NCI-H1930 (cell line): ENCODE measurements around the gene STC2.
"Not testable (repeated sequence)": the region's sequence is repeated elsewhere in the genome, so short reads cannot be mapped to it uniquely, and the experiment has no call there.

ENCODE experiments used
- DNase-seq, 2 experiments: peaks; one replicate each; lab custom pipeline; 2025; lab: John Stamatoyannopoulos, UW

Gene STC2

DNA sequence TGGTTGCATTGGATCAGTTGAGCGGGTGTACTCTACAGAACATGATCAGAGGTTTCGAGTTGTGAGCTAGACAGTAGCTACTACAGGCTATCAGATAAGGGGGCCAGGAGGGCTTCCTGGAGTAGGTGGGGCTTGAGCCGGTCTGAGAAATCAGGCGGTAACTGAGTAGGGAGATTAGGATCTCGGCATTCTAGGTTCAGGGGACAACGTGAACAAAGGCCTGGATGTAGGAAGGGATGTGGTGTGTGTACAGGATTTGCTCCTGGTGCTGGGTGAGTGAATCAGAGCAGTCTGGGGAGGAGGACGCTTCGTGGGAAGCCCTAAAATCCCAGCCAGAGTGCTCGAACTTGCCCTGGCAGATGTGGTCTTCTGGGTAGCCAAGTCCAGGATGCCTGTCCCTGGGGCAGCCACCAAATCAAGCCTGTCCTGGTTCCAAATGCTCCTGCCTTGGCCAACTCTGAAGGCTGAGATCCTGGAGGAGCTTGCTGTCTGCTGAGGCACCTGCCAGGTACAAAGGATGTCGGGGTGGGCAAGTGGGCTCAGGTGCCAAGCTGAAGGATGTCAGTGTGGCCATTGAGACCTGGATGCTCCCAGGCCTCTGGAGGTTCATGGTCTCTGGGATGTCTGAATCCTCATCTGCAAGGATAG, 33.4 kb downstream of the STC2 start:
- DNase-seq: no peak

DNA sequence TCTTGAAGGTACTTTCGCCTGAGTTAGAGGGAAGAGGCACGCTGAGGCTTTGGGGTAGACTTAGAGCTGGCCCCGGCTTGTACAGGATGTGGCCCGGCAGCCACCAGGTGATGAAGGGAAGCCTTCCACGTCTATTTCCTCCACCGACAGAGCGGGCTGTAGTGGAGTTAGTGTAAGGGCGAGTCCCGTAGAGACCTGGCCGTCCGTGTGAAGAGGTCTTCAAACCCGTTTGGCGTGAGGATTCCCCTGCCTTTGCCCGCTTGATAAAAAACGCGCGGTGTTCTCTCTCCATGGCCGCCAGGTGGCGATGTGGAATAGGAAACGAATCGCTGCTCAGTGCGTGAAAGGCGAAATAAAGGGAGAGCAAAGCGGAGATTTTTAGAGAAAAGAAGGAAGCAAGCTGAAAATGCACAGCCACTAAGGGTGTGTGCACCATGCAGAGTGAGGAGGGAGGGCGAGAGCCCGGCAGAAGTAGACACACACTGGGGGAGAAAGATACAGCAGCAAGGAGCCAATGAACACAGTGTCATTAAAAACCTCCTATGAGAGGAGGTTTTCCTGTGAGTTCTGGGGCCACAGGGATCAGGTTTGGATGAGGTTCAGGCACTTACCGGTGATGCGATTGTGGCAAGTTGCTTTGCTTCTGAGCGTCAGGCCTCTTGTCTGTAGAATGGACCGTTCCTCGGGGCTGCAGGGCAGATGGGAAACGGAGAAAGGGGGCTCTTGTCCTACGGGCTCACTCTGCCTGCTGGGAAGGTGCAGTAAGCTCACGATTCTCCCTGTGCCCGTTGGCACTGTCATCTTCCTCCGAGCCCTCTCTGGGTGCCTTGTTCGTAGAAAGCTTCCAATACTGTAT, 34.2 kb downstream of the STC2 start:
- peak; percentile 20 to 54 for DNase-seq

DNA sequence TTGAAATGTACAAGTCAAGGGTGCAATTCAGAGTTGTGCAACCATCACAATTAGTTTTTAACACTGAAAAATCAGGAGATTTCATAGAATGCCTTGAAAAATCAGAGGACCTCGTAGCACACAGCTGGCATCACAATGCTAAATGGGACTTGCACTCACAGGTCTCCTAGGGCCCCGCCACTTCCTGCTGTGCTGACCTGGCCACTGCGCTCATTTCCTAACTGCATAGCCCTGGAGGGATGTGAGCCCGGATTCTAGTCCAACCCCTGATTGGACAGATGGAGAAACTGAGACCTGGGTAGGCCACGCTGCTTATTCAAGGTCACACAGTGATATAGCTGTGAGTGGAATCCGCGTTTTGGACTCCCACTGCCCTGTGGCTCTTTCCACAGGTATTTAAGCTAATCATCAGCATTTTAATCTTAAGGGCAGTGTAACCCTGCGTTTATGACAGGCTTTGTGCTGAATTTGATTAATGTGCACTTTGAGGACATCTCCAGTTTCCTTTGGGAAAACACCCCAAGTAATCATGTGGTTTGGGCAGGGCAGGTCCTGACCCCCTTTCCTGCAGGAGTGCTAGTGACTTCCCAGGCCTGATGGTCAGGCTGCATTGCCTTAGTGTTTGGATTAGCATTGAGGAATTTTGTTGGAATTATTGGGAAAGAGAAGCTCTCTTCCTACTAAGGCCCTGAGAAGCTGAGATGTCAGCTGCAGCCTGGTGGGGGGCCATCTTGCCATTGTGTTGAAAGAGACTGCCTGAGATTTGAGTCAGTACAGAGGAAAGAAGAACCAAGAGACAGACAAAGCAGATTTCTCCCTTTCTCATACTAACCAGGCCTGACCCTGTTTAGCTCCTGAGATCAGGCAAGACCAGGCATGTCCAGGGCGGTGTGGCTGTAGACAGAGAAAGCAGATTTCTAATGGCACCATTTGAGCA, 36.2 kb downstream of the STC2 start:
- DNase-seq: no peak

DNA sequence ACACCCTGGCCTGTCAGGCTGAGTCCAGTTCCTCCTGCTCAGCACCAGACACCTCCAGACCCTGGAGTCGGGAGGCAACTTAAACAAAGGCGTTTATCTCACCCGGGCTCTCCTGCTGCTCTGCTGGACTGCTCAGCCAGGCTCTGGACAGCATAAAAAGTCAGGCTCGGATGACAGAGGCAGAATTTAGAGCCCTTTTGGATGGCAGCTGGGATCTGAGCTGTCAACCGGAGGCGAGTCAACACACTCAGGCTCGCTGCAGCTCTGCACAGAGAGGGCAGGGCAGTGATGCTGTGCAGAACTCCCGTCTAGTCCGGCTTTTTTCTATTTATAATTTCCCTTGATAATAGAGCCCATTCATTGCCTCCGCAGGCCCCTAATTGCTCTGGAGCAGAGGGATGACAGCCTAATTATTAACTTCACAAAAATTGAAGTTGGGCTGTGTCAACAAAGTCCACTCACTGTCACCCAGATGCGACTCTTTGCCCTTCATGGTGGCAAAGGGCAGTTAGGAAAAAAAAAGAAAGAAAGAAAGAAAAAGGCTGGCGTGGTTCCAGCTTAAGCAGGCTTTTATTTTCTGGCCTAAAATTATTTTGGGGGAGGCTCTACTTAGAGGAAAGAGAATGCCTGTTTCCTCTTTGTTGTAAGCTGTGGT, 37.6 kb downstream of the STC2 start:
- no peak for DNase-seq

DNA sequence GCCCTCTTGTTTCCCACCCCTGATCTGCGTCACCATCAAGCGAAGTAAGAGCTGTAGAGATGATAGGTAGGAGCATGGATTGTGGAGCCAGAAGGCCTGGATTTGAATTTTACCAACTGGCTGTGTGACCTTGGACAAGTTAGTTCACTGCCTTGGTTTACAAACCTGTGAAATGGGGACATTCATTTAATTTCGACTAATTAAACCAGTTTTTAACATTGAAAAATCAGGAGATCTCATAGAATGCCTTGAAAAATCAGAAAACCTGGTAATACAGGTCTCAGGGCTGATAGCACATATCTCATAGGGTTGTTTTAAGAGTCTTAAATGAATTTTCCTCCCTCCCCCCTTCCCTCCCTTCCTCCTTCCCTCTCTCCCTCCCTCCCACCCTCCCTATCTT, 38.8 kb downstream of the STC2 start:
- no peak for DNase-seq

DNA sequence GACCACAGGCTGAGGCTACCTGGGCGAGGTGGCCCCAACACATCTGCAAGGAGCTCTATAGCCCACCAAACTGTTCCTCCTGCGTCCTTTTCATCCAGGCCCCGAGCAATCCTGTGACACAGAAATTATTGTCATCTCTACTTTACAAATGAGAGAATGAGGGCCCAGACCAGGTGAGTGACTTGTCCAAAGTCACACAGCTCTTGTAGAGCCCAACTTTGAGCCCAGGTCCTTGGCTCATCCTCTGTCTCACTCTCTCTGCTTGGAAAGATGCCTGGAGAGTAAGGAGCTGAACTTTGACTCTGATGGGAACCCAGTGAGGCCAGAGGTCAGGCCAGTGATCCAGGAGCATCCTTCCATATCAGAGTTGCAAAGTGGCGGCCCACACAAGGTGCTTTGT, 39.6 kb downstream of the STC2 start:
- DNase-seq: no peak

DNA sequence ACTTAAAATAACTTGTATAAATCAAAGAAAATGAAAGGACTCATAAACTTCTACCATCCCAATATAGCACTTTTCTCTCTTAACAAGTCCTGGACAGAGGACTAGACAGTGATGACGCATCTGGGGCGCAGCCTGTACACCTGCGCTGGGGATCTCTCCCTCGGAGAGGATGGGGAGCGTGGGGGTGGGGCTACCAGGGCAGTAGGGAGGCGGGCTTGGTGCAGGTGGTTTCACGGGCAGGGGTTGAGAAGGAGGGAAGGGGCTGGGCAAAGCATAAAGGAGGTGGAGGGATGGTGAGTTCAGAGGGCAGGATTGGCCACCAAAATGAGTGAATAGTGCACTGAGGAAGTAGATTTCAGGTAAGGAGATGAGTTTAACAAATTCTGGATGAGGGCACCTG, 41.1 kb downstream of the STC2 start:
- no peak for DNase-seq

DNA sequence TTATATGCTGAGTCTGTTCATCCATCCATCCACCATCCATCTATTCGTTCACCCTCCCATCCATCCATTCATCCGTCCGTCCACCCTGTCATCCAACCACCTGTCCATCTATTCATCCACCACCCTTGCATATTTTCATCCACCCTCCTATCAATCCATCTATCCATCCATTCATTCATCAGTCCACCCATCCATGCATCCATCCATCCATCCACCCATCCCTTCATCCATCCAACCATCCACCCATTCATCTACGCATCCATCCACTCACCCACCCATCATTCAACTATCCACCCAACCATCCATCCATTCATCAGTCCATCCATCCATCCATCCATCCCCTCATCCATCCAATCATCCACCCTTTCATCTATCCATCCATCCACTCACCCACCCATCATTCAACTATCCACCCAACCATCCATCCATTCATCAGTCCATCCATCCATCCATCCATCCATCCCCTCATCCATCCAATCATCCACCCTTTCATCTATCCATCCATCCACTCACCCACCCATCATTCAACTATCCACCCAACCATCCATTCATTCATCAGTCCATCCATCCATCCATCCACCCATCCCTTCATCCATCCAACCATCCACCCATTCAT, 43.8 kb downstream of the STC2 start:
- DNase-seq: not testable (repeated sequence)

DNA sequence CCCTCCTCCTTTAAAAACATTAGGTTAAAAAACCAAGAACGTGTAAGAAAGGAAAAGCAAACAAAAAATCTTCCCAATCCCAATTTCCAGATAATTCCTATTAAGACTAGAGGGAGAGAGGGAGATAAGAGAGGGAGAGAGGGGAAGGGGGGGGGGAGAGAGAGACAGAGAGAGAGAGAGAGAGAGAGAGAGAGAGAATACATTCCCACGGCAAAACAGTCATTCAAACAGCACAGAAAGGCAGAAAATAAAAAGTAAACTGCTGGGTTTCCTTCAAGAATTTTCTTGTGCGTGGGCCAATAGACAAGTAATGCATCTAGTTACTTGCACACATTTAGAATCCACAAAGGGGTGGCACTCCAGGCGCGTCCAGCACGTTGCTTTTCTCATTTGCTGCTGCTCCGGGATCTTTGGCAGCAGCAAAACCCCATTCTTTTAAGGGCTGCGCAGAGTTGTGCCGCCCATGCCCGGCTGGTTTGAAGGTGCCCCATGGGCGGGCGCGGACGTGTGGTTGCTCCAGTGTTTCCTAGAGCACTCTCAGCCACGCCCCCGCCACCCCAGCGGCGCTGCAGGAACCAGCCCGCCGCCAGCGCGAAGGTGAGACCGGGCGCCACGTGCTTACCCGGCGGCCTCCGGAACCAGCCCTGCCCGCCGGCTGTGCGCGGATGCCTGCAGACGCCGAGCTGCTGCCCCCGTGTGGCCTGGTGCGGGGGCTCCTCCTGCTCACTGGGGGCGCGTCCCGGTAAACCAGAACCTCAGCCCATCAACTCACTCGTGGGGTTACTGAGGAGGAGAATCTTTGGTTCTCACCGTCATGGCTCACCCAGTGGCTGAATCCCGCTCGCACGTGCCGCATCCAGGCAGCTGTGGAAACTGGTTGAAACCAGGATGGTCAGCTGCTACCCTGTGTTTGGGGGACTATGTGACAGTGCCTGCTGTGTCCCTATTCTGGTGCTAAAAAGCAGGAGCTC, 44.6 kb downstream of the STC2 start:
- DNase-seq: peak; percentile 73

DNA sequence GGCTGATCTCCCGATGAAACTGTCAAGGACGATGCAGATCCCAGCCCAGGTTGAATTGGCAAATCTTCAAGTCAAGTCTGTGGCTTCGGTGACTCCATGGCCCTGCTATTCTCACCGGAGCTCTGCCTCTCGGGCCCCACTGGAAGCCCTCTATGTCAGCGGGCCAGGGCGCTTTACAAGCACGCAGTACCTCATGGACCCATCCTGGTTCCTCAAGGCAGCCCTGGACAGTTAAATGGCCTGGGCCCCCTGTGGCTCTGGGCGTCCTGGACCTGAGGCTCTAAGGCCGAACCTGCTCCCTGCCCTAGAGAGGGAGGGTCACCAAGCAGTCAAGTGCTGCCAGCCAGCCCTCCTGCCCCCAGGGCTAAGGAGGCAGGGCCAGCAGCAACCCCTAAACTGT, 45.3 kb downstream of the STC2 start:
- DNase-seq: no peak

DNA sequence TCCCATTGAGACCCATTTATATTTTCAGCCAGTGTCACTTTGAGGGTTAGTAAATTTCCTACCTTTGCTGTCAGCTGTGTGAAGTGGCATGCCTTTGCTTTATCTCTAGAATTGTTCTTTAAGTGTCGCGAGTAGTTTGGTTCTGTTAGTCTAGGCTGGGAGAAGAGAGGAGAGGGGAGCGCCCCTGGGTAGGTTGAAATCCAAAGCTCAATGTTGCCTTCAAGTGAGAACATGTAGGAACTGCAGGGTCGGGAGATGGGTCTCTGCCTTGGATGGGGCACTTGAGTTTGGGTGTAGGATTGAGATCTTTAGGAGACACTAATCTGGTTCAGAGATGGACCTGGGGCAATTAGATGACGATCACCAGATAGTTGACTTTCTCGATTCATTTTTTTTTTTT, 46.3 kb downstream of the STC2 start:
- no peak for DNase-seq

DNA sequence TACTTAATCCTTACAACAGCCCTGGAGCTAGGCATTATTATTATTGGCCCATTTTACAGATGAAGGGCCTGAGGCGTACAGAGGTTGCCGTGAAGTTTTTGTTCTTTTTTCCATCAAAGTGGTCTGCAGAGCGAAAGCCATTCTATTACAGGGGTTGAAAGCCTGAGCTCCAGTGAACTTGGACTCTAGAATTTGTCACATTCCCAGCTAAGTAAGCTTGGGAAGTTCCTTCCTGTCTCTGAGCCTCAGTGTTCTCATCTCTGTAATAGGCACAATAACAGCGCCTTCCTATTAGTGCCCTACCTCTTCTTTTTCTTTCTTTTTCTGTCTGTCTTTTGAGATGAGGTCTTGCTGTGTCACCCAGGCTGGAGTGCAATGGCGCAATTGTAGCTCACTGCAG, 49.0 kb downstream of the STC2 start:
- DNase-seq: no peak

DNA sequence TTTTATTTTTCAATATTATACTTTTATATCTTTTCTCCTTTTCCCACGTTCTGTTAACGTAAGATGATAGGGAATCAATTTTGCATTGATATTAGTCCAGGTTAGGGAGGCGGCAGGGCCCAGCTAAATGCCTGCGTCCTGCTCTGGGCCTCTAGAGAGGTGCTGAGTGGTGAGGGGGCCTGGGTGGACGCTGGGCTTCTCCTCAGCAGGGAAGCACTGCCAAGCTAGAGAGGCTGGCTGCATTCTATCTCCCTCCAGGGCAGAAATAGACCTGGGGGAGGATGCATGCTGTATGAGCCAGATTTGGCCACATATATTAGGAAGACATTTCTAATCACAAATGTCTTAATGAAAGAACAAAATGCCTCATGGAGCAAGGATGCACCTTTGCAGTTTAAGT, 49.6 kb downstream of the STC2 start:
- DNase-seq: no peak

DNA sequence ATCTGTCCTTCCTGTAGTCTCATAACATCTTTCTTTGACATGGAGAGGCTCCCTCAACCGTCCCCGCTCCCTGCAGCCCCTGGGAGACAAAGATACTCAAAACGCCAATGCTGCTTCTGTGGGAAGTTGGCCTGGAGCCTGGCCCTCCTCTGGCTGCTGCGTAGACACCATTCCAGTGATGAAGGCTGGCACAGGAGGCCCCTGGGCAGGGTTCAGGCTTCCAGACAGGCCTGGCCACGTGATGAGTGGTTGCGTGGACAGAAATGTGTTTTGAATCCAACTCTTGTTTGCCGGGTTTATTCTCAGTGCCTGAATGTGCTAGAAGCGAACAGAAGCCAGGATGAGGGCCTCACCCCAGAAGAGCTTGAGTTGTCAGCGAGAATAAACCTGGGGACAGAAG, 50.0 kb downstream of the STC2 start:
- no peak for DNase-seq

DNA sequence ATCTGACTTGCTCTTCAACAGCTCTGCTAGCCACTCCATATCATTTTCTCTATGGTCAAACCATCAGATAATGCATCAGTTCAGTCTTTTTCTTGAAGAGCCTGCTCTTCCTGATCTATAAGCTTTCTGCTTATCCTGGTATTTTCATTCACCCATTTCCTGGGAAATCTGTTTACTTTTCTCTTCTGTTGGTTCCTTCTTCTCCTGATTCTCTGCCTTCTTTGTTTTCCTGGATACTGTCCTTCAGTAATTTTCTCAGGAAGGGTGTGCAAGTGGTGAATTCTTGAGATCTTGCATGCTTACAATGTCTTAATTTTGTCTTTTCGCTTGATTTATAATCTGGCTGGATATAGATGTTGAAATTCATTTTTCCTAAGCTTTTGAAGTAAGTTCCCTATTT, 53.4 kb downstream of the STC2 start:
- DNase-seq: no peak

DNA sequence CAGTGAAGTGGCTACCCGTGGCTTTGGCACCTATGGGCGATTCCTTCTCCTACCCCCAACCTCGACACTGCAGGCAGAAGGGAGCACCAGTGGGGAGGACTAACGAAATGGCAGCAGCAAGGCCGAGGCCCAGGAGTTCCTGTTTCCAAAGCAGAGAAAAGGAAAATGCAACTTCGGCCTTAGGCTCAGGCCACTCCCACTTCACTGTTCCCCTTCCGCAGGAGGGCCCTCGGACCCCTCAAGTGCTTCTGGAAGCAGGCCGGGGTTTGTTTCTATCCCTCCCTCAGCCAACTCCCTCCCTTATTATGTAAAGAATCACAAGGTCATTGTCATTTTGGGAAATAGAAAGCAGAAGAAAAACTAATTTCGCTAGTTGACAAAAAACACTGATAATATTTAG, 56.8 kb downstream of the STC2 start:
- no peak for DNase-seq

DNA sequence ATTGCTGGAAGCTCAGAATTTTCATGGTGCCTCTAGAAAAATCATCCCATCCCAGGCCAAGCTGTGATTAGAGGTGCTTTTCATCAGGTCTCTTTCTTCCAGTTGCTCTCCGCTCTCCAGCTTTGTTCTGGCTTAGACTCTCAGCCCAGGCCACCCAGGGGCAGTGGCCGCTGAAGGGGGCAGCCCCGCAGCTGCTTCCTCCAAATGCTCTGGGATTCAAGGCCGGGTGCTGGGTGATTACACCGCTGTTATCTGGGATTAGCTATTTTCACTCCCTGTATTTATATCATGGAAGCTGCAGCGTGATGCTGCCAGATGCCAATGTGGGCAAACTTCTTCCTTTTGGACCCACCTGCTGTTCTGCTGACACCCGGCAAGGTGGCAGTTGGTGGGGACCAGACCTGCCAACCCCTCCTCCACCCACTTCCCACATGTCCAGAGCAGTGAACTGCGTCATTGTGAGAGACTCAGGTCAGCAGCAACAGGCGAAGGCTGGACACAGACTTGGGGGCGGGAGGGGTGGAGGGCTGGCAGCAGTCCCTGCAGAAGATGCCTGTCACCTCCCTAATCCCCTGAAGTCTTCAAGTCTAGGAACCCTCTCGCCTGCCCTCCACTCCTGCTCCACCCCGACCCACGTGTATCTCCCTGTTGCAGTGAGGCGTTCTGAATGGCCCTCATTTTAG, 59.3 kb downstream of the STC2 start:
- no peak for DNase-seq

DNA sequence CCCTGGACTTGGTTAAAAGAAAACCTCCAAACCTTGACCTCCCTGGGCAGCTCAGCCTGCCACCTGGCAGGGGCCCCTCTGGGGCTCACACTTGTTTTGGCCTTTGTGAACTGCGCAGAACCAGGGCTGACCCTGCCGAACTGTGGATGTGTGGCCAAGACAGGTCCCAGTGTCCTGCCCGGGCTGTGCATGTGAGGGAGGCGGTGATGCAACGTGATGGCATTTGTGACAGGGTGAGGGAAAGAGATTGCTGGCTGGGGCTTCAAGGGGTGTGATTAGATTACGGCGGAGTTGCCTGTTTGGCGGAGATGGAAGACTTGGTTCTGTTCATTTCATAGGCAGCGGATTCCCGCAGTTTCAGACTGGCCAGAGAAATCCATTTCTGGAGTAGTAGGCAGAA, 62.8 kb downstream of the STC2 start:
- no peak for DNase-seq
